ENCODE data around the gene B4GAT1. TPM values are rescaled to one million over a fixed set of nuclear protein-coding genes. Genes with fewer than 3 reads are reported as not detected.
"Not testable (repeated sequence)": the region's sequence is repeated elsewhere in the genome, so short reads cannot be mapped to it uniquely, and the experiment has no call there.

The B4GAT1 gene
- total and polyA plus RNA-seq, 2 of the 13 experiments (the other 11 are each of a cell fraction or from before 2014, with no cell fraction given): 40.4 to 109 TPM

DNA sequence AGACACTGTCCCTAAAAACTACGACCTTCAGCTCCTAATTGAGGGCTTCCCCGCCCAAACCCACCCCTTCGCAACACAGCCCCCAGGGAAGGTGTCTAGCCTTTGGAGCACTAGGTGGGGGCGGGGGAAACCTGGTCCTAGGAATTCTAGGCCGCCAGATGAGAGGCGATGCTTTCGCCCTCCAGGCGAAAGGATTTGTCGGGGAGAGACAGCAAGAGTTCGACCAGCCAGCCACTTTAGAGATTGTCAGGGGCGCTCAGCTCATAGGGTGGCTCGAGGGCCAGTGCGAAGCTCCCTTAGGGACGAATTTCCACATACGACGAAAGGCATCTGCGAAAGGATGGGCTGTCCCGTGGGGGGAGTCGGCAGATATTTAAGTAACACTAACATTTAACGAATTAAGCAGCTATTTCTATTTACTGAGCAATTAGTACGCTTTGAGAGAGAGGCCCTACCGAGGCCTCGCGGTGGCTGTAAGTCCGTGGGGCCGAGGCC, 35.9 kb downstream of the B4GAT1 start (continued):
- no peak for TF ChIP-seq RFXAP (CRISPR knock-in tag; IDR thresholded peaks at IDR 0.05; ENCODE audit: borderline replicate concordance)
- no peak for TF ChIP-seq ZNF773 (CRISPR knock-in tag; IDR thresholded peaks at IDR 0.05; ENCODE audit: borderline replicate concordance)
- TF ChIP-seq KLF15 (CRISPR knock-in tag; IDR thresholded peaks at IDR 0.05; ENCODE audit: borderline replicate concordance): no peak
- TF ChIP-seq RBFOX2 (IDR thresholded peaks at IDR 0.05; ENCODE audit: low read depth, low read length): no peak
- TF ChIP-seq CBX2 (IDR thresholded peaks at IDR 0.05; ENCODE audit: low read depth, low read length): no peak
- 0 out of 2 replicates have a peak, but pooled peaks have one; percentile 32 for TF ChIP-seq CBX2 (CRISPR knock-in tag; IDR thresholded peaks at IDR 0.05; ENCODE audit: low read depth)
- TF ChIP-seq ZC3H4 (CRISPR knock-in tag; IDR thresholded peaks at IDR 0.05; ENCODE audit: borderline replicate concordance): no peak
- TF ChIP-seq ZFY (CRISPR knock-in tag; IDR thresholded peaks at IDR 0.05): no peak
- no peak for TF ChIP-seq ELF1 (CRISPR knock-in tag; IDR thresholded peaks at IDR 0.05)
- TF ChIP-seq SRY (CRISPR knock-in tag; IDR thresholded peaks at IDR 0.05): 0 out of 2 replicates have a peak, but pooled peaks have one; percentile 1
- TF ChIP-seq ZNF816 (CRISPR knock-in tag; IDR thresholded peaks at IDR 0.05; ENCODE audit: borderline replicate concordance): no peak
- no peak for TF ChIP-seq ZBTB1 (CRISPR knock-in tag; IDR thresholded peaks at IDR 0.05; ENCODE audit: borderline replicate concordance)
- no peak for TF ChIP-seq ZBTB8A (CRISPR knock-in tag; IDR thresholded peaks at IDR 0.05; ENCODE audit: borderline replicate concordance, low read depth)

DNA sequence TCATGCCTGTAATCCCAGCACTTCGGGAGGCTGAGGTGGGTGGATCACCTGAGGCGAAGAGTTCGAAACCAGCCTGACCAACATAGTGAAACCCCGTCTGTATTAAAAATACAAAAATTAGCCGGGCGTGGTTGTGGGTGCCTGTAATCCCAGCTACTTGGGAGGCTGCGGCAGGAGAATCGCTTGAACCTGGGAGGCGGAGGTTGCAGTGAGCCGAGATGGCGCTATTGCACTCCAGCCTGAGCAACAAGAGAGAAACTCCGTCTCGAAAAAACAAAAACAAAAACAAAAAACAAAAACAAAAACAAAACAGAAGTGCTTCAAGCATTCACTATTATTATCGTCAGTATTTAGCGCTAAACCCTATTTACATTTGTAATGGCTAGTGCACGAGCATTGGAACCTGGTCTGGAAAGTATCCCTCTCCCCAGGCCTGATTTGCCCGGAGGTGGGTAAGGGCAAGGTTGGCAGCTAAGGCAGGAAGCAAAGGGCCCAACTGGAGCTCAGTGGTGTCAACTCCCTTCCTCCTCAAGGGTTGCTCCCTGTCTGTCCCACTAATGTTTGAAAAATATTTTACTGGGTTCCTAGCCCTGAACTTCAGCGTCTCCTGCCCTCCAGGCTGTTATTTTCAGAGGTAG, 36.5 kb downstream of the B4GAT1 start:
- DNase-seq (ENCODE audit: low spot score); ATAC-seq; H2AFZ ChIP-seq (ENCODE audit: low read length); H3K27me3 ChIP-seq (ENCODE audit: control insufficient read depth in 1 of 2, insufficient read depth in 2 of 2, low read length in 2 of 2); BruUV-seq (replicated peaks); H3K79me2 ChIP-seq (ENCODE audit: insufficient read depth, low read length); H3K9ac ChIP-seq (ENCODE audit: insufficient read depth, low read depth, low read length); H3K27ac ChIP-seq (ENCODE audit: extremely low read length, insufficient read depth, low read length); H4K20me1 ChIP-seq (ENCODE audit: insufficient read depth, low read length); H3K36me3 ChIP-seq (replicated peaks in 1 of 2; ENCODE audit: control insufficient read depth in 1 of 2, insufficient read depth in 2 of 2, low read length in 2 of 2); H3K9me3 ChIP-seq (ENCODE audit: low read length); in situ Hi-C loops (cut with HindIII; ENCODE audit: extremely low pct_ligation_motif_present, low pct_unique_long_range_greater_than_20kb); FAIRE-seq: not testable (repeated sequence)
- CTCF ChIA-PET (ENCODE audit: low intra/inter-chr PET ratio, low total read pairs): interaction anchor here (1.3 to 4.2 kb wide), 6 partner anchors 11 to 79 kb away, joined by 3 to 68 read pairs (median 14); partner anchors contain the start of gene RIN1
- intact Hi-C loops (cut with micrococcal nuclease; ENCODE audit: unreplicated experiment): loop anchor here (1.0 to 10.0 kb wide), 3 partner anchors 17 to 89 kb away; no protein-coding TSS in a partner anchor
- 54% methylated on average over 18 of the region's 18 CpGs for WGBS (ENCODE audit: low lambda C conversion rate)
- POLR2A ChIA-PET: interaction anchor here (0.5 to 5.2 kb wide), 9 partner anchors 9 to 770 kb away, joined by 3 to 121 read pairs (median 21); partner anchors contain the start of genes B4GAT1, RIN1, TMEM151A and YIF1A
- H3K4me3 ChIP-seq (replicated peaks in 1 of 3; ENCODE audit: insufficient read depth in 1 of 3, low read depth in 2 of 3, low read length in 3 of 3): peak overlapping the region in 1 of 3 experiments; percentile 78; a peak in 2 of 6 replicates
- peaks cover 36% of the 10 kb centered on the region for H3K4me1 ChIP-seq (ENCODE audit: insufficient read depth, low read length)
- peak overlapping the region; percentile 97 for H3K4me2 ChIP-seq (ENCODE audit: low read depth, low read length)
- peak; percentile 5; the same call in 1 of the 2 replicates for TF ChIP-seq BORCS8-MEF2B (CRISPR knock-in tag; IDR thresholded peaks at IDR 0.05)
- TF ChIP-seq ZBTB38 (CRISPR knock-in tag; IDR thresholded peaks at IDR 0.05): peak; percentile 75
